Endothelial cell of umbilical vein (primary cell): Measurements from ENCODE around the gene DUS2. TPM values are rescaled to one million over a fixed set of nuclear protein-coding genes. Genes with fewer than 3 reads are reported as not detected.

Experiments used
- BruUV-seq: library from RNA; stranded (reverse); fragments of 400-500 nt; replicated peaks from 2 replicates; lab custom pipeline; 2021; lab: Mats Ljungman, UMichigan
- CTCF ChIA-PET: fragments of 300-600, 350-600 bp; sonication (Branson Sonifier 250); formaldehyde crosslinking; loops from one replicate; lab custom pipeline; 2021; ENCODE audit warnings: antibody characterized with exemption, inconsistent platforms; lab: Charles Lee
- POLR2A ChIA-PET: fragments of 300-600, 350-600 bp; sonication (Branson Sonifier 250); formaldehyde crosslinking; loops from one replicate; lab custom pipeline; 2021; ENCODE audit warnings: antibody characterized with exemption, inconsistent platforms; lab: Charles Lee
- DNase-seq: peaks from one replicate; pipeline ENCODE4 v3.0.0-alpha.2; 2011; ENCODE audit warnings: low read depth, low spot score
- FAIRE-seq: peaks from 2 replicates; lab custom pipeline; 2011; peaks lifted over from hg19 to GRCh38; lab: Jason Lieb, UNC
- H2AFZ ChIP-seq: 2 replicates; pipeline ENCODE4 v1.6.0; 2012; ENCODE audit warnings: low read depth, low read length, control low read depth, inconsistent platforms
- H3K27ac ChIP-seq: 2 replicates; pipeline ENCODE4 v1.5.1; 2011; ENCODE audit warnings: low read depth, mild to moderate bottlenecking, control low read depth, low read length, moderate library complexity; ENCODE audit not compliant: insufficient read depth
- H3K27me3 ChIP-seq, 2 experiments: 2 replicates each; pipeline versions ENCODE4 v1.6.0 to v1.6.1; 2011; ENCODE audit warnings: low read length in 2 of 2, mixed read lengths in 1 of 2; ENCODE audit not compliant: control insufficient read depth in 2 of 2, insufficient read depth in 2 of 2
- H3K36me3 ChIP-seq, 2 experiments: 2 replicates in 1 of 2; 3 replicates in 1 of 2; pipeline ENCODE4 v1.5.1; 2011; ENCODE audit warnings: low read length in 2 of 2, mild to moderate bottlenecking in 1 of 2, moderate library complexity in 1 of 2; ENCODE audit not compliant: control insufficient read depth in 2 of 2, insufficient read depth in 2 of 2; ENCODE audit errors: extremely low read depth in 1 of 2
- H3K4me1 ChIP-seq: 3 replicates; pipeline ENCODE4 v1.5.1; 2011; ENCODE audit warnings: mild to moderate bottlenecking, low read length; ENCODE audit not compliant: control insufficient read depth, insufficient read depth; ENCODE audit errors: extremely low read depth
- H3K4me2 ChIP-seq: 2 replicates; pipeline ENCODE4 v1.6.1; 2011; ENCODE audit warnings: low read length, control low read depth, mixed read lengths; ENCODE audit not compliant: insufficient read depth
- H3K4me3 ChIP-seq, 3 experiments: fragments of 200-600 bp in 1 of 3; sonication (generic), shearing (Covaris generic) in 1 of 3; replicated peaks in 1 of 3; 2 replicates each; pipeline ENCODE4 v1.5.1; 2011 to 2016; ENCODE audit warnings: control low read depth in 3 of 3, low read length in 3 of 3, mild to moderate bottlenecking in 2 of 3, inconsistent platforms in 1 of 3, low read depth in 1 of 3, moderate library complexity in 1 of 3; ENCODE audit not compliant: insufficient read depth in 1 of 3
- H3K79me2 ChIP-seq: 2 replicates; pipeline ENCODE4 v1.6.0; 2012; ENCODE audit warnings: low read length, inconsistent platforms; ENCODE audit not compliant: control insufficient read depth, insufficient read depth
- H3K9ac ChIP-seq: replicated peaks from 2 replicates; pipeline ENCODE3; 2011; ENCODE audit warnings: low read length, control low read depth; ENCODE audit not compliant: insufficient read depth; ENCODE audit errors: extremely low read depth
- H3K9me1 ChIP-seq: replicated peaks from 3 replicates; pipeline ENCODE4 v1.6.0; 2011; ENCODE audit warnings: mild to moderate bottlenecking, low read length; ENCODE audit not compliant: control insufficient read depth, insufficient read depth; ENCODE audit errors: extremely low read depth
- H3K9me3 ChIP-seq: replicated peaks from 2 replicates; pipeline ENCODE4 v1.5.1; 2012; ENCODE audit warnings: low read length, inconsistent platforms; ENCODE audit not compliant: control insufficient read depth, insufficient read depth
- H4K20me1 ChIP-seq: replicated peaks from 2 replicates; pipeline ENCODE3; 2011; ENCODE audit warnings: mild to moderate bottlenecking, low read length; ENCODE audit not compliant: control insufficient read depth, insufficient read depth; ENCODE audit errors: extremely low read depth
- EZH2 ChIP-seq: IDR thresholded peaks from 2 replicates; pipeline ENCODE4 v1.6.1; 2012; ENCODE audit warnings: borderline replicate concordance, low read depth, mild to moderate bottlenecking, moderate library complexity, low read length, inconsistent platforms; ENCODE audit not compliant: severe bottlenecking
- FOS ChIP-seq: IDR thresholded peaks from 2 replicates; pipeline ENCODE4 v1.6.1; 2011; ENCODE audit warnings: mild to moderate bottlenecking, low read length, moderate library complexity, borderline replicate concordance; ENCODE audit not compliant: insufficient read depth
- GATA2 ChIP-seq: IDR thresholded peaks from 2 replicates; pipeline ENCODE4 v1.7.0; 2011; ENCODE audit warnings: low read depth, mild to moderate bottlenecking, moderate library complexity, mixed read lengths, low read length; ENCODE audit not compliant: insufficient read length, insufficient read depth
- JUN ChIP-seq: IDR thresholded peaks from 2 replicates; pipeline ENCODE4 v1.6.1; 2011; ENCODE audit warnings: borderline replicate concordance, low read depth; ENCODE audit not compliant: insufficient read length, insufficient read depth
- MYC ChIP-seq: IDR thresholded peaks from one replicate; pipeline ENCODE4 v1.6.1; 2011; ENCODE audit warnings: mild to moderate bottlenecking, low read depth, low read length
- POLR2A ChIP-seq: IDR thresholded peaks from 2 replicates; pipeline ENCODE4 v1.6.1; 2012; ENCODE audit warnings: low read depth, mild to moderate bottlenecking, control low read depth, low read length
- POLR2AphosphoS5 ChIP-seq: IDR thresholded peaks from 2 replicates; pipeline ENCODE4 v1.6.1; 2012; ENCODE audit warnings: low read depth, mild to moderate bottlenecking, control low read depth, low read length, moderate library complexity; ENCODE audit not compliant: insufficient read depth
- dilution Hi-C: fragments of 300-500 bp; cut with MboI; formaldehyde crosslinking; loops from one replicate; pipeline ENCODE4 v1.15.0; 2019; ENCODE audit warnings: low sequenced_read_pairs; ENCODE audit not compliant: extremely low pct_ligation_motif_present
- intact Hi-C: fragments of 100-400 bp; cut with micrococcal nuclease; formaldehyde crosslinking; loops from one replicate; pipeline ENCODE4 v1.10.0; 2022
- polyA plus RNA-seq, 4 experiments: library from polyadenylated mRNA; depleted of rRNA in 3 of 4; stranded (reverse) in 3 of 4; unstranded in 1 of 4; fragments of >200 nt; gene quantifications; 2 replicates each; pipeline versions ENCODE4 v1.2.1 to v1.2.3, GENCODE V29; 2011 to 2012; ENCODE audit warnings: missing spikeins in 1 of 4
- total RNA-seq: library from RNA; stranded (reverse); gene quantifications from 2 replicates; pipeline ENCODE4 v1.2.3, GENCODE V29; 2021
- TF ChIP-seq, protein P1 (sequence below), 2 donors: IDR thresholded peaks; 1 replicate in 1 of 2; 2 replicates in 1 of 2; pipeline ENCODE4 v1.5.1; 2011; ENCODE audit warnings: low read length in 2 of 2, mild to moderate bottlenecking in 2 of 2, moderate library complexity in 2 of 2, control low read depth in 1 of 2, inconsistent platforms in 1 of 2, low read depth in 1 of 2; ENCODE audit not compliant: insufficient read depth in 1 of 2; ENCODE audit errors: extremely low read depth in 1 of 2
- TF ChIP-seq, protein P2 (sequence below): IDR thresholded peaks from 2 replicates; pipeline ENCODE4 v1.6.1; 2011; ENCODE audit not compliant: insufficient read depth, insufficient read length

The DUS2 gene
- total and polyA plus RNA-seq, 2 donors (not counting 3 experiments of a cell fraction or from before 2014, with no cell fraction given), result 16.4 to 21.7 TPM

DNA sequence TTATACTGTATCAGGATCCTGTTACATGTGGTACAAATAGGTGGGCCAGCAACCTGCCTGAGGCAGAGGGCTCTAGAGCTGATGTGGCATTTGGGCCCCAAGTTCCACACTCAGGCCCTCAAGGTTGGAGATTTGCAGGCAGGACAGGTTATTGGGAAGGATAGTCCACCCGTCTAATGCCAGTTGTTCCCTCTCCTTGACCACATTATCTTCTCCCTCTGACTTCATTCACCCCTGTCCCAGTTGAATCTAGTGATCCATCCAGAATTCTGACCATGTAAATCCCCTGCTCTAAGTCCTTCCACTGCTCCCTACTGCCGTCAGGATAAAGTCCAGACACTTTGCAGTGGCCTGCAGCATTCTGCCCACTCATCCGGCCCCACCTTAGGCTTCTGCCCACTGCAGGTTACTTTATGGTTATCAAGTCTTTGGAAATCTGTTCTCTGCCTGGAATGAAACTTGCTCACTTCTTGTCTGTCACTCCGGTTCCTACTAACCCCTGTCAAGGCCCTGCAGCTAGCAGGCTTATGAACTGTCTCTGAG is 60.2 kb downstream of the DUS2 start:
- no peak overlapping the region for H3K9ac ChIP-seq
- no TSS peak for BruUV-seq
- no peak overlapping the region for H2AFZ ChIP-seq
- dilution Hi-C loops, result no loop called here
- DNase-seq (no peak), FAIRE-seq (no peak)
- POLR2A ChIA-PET, result no interaction called here
- H3K27me3 ChIP-seq, result no peaks in the 10 kb centered on the region
- CTCF ChIA-PET, result interaction anchor here (0.9 to 5.1 kb wide), 4 partner anchors 10 to 145 kb away, joined by 3 to 34 read pairs (median 9); no protein-coding TSS in a partner anchor
- no peaks in the 10 kb centered on the region for H3K9me3 ChIP-seq
- no peaks in the 10 kb centered on the region for H3K9me1 ChIP-seq
- H3K36me3 ChIP-seq, result no peaks in the 10 kb centered on the region
- H4K20me1 ChIP-seq, result no peaks in the 10 kb centered on the region
- peaks cover 27% of the 10 kb centered on the region for H3K79me2 ChIP-seq
- H3K4me1 ChIP-seq, result peaks cover 39% of the 10 kb centered on the region
- H3K4me2 ChIP-seq, result no peak overlapping the region
- H3K27ac ChIP-seq, result no peak overlapping the region
- intact Hi-C loops, result loop anchor here (10.0 kb wide), 1 partner anchor 241 kb away; no protein-coding TSS in a partner anchor
- no peak for TF ChIP-seq MYC
- no peak for TF ChIP-seq FOS
- TF ChIP-seq POLR2AphosphoS5, result no peak
- TF ChIP-seq, protein P1, sequence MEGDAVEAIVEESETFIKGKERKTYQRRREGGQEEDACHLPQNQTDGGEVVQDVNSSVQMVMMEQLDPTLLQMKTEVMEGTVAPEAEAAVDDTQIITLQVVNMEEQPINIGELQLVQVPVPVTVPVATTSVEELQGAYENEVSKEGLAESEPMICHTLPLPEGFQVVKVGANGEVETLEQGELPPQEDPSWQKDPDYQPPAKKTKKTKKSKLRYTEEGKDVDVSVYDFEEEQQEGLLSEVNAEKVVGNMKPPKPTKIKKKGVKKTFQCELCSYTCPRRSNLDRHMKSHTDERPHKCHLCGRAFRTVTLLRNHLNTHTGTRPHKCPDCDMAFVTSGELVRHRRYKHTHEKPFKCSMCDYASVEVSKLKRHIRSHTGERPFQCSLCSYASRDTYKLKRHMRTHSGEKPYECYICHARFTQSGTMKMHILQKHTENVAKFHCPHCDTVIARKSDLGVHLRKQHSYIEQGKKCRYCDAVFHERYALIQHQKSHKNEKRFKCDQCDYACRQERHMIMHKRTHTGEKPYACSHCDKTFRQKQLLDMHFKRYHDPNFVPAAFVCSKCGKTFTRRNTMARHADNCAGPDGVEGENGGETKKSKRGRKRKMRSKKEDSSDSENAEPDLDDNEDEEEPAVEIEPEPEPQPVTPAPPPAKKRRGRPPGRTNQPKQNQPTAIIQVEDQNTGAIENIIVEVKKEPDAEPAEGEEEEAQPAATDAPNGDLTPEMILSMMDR (IDR thresholded peaks at IDR 0.05; ENCODE audit: extremely low read depth in 1 of 2, insufficient read depth in 1 of 2, low read depth in 1 of 2, low read length in 2 of 2), result no peak
- TF ChIP-seq, protein P2, sequence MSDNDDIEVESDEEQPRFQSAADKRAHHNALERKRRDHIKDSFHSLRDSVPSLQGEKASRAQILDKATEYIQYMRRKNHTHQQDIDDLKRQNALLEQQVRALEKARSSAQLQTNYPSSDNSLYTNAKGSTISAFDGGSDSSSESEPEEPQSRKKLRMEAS, result no peak
- no peak for TF ChIP-seq JUN
- TF ChIP-seq GATA2, result no peak
- TF ChIP-seq POLR2A, result no peak
- TF ChIP-seq EZH2, result no peak
- no peak overlapping the region for H3K4me3 ChIP-seq
